DMS53 (cell line): Measurements from ENCODE around the gene TGFB2.
A peak's percentile ranks its signal among the peaks of the same experiment; 100 is the strongest.

Experiments used
- DNase-seq: peaks from one replicate; lab custom pipeline; 2025; lab: John Stamatoyannopoulos, UW

Gene TGFB2

GRCh38 chr1:218336328-218336727 lies 8.8 kb upstream of the TGFB2 start:
- peak; percentile 41 for DNase-seq

DNA sequence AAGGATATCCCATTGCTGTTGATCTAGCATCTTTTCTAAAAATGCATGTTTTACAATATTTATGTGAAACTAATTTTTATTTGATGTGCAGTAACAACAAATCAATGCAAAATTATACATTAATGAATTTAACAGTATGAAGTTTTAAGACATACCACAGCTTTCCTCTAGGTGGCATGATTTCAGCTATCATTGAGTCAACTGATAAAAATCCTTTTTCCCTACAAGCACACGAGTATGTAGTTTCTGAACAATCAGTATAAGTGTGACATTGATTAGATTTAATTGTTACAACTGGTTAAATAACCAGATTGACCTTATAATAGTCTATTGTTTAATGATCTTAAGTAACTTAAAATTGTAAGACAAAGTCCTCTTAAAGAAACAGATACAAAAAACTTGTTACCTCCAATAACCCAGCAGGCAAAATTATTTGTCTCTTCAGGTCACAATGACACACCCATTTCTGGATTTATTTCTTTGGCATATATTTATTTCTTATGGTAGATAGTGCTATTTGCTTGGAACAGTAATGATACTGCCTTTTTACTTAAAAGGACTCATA lies 5.8 kb upstream of the TGFB2 start:
- DNase-seq, result peak; percentile 73

DNA sequence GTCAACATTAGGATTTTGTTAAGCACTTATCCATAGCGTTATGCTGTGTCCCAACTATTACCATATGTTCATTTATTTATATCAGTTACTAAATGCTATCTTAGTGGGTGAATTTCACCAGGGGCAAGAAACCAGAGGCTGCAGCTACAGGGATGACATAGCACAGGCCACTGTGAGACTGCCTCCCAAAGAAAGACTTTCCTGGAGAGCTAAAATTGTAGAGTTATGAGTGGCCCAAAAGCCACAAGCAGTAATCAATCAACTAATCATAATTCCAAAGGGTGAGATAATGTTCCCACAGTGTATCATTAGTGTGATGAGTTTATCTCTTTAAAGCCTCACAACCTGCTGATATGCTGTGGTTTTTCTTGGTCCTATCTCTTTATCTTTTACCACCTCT lies 3.8 kb upstream of the TGFB2 start:
- DNase-seq, result no peak

- no peak for DNase-seq
Measured at GRCh38 chr1:218342091-218342490, 3.0 kb upstream of the TGFB2 start.

DNA sequence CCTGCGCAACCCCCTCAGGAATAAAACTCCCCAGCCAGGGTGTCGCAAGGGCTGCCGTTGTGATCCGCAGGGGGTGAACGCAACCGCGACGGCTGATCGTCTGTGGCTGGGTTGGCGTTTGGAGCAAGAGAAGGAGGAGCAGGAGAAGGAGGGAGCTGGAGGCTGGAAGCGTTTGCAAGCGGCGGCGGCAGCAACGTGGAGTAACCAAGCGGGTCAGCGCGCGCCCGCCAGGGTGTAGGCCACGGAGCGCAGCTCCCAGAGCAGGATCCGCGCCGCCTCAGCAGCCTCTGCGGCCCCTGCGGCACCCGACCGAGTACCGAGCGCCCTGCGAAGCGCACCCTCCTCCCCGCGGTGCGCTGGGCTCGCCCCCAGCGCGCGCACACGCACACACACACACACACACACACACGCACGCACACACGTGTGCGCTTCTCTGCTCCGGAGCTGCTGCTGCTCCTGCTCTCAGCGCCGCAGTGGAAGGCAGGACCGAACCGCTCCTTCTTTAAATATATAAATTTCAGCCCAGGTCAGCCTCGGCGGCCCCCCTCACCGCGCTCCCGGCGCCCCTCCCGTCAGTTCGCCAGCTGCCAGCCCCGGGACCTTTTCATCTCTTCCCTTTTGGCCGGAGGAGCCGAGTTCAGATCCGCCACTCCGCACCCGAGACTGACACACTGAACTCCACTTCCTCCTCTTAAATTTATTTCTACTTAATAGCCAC lies 696 bp downstream of the TGFB2 start:
- DNase-seq, result peak; percentile 95

DNA sequence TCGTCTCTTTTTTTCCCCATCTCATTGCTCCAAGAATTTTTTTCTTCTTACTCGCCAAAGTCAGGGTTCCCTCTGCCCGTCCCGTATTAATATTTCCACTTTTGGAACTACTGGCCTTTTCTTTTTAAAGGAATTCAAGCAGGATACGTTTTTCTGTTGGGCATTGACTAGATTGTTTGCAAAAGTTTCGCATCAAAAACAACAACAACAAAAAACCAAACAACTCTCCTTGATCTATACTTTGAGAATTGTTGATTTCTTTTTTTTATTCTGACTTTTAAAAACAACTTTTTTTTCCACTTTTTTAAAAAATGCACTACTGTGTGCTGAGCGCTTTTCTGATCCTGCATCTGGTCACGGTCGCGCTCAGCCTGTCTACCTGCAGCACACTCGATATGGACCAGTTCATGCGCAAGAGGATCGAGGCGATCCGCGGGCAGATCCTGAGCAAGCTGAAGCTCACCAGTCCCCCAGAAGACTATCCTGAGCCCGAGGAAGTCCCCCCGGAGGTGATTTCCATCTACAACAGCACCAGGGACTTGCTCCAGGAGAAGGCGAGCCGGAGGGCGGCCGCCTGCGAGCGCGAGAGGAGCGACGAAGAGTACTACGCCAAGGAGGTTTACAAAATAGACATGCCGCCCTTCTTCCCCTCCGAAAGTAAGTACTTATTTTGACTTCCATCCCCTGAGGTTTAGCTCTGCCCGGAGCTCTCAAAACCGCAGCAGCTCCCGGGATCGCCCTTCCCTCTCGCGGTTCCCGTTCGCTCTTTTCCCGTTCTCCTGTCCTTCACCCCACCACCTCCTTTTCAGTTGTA lies 1.5 kb downstream of the TGFB2 start:
- DNase-seq, result peak; percentile 68

DNA sequence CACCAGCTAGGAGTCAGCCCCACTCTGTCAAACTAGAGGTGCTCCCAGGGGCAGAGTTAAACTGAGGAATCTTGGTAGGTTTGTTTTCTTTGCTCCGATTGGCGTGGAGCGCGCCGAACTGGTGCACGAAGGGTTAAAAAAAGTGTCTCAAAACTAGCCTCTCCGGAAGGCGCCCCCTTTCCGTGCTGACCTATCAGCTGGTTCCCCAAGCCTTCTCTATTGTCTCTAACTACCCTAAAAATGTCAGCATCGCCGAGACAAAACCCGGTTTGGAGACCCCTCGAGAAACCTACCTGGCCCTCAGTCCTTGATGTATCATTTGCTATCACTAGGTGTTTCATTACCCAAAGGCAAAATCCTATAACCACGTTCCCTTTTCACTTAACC lies 2.2 kb downstream of the TGFB2 start:
- DNase-seq, result peak; percentile 72

DNA sequence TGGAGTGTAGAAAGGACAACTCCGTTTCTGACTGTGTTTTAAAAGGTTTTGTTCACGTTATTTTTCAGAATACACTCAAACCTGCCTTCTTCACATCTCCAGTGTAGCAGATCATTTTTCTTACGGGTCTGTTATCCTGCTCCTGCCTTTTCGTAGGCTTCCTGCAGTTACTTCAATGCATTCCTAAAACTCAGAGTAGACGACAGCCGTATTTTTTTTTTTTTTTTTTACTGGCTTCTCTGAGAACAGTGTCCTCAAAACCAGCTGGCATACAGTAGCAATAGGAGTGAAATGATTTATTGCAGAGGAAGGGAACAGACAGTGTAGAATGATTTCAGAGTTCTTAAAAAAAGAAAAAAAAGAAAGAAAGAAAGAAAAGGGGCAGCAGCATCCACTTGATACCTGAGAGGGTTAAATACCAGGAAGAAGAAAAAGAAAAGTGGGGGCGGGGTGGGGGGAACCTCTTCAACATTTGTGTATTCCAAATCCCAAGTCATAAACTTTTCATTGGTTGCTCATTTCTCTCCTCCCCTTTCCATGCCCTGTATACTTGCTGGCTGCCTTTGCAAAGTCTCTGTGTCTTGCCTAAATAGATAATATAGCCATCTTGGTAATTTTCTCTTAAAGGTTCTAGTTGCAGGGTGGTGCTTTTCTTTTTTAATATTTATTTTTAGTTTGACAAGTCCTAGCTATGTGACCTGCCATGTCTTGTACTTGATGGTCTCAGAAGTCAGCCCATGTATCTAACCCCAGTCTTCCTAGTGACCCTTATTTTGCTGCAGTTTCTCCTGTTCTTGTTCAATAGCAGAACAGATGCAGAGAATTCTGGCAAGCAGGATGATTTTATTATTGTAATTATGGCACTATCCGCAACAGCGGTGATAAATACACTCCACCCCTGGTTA lies 2.8 kb downstream of the TGFB2 start:
- DNase-seq, result peak; percentile 73

- peak; percentile 87 for DNase-seq
Measured at GRCh38 chr1:218348628-218349071, 3.5 kb downstream of the TGFB2 start.

GRCh38 chr1:218349348-218350034 lies 4.4 kb downstream of the TGFB2 start:
- DNase-seq, result no peak

GRCh38 chr1:218350035-218350525 lies 4.9 kb downstream of the TGFB2 start:
- DNase-seq, result no peak

DNA sequence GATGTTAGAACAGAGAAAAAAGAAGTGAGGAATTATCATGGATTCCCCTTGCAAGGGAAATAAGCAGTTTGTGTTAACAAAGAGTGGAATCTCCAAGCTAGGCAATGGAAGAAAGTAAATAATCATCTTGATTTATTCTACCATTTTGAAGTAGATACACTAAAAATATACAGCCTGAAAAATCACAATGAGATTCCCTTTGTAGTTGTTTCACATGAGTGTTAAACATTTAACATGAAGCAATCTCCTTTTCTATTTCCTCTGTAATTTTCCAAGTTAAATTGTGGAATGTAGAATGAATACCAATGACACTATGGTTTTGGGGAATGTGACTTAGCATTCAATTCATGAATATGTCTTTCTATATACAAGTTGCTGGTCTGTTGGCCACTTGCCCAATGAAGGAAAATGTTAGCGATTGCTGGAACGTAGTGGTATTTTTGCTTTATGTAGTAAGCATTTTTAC lies 5.7 kb downstream of the TGFB2 start:
- no peak for DNase-seq

DNA sequence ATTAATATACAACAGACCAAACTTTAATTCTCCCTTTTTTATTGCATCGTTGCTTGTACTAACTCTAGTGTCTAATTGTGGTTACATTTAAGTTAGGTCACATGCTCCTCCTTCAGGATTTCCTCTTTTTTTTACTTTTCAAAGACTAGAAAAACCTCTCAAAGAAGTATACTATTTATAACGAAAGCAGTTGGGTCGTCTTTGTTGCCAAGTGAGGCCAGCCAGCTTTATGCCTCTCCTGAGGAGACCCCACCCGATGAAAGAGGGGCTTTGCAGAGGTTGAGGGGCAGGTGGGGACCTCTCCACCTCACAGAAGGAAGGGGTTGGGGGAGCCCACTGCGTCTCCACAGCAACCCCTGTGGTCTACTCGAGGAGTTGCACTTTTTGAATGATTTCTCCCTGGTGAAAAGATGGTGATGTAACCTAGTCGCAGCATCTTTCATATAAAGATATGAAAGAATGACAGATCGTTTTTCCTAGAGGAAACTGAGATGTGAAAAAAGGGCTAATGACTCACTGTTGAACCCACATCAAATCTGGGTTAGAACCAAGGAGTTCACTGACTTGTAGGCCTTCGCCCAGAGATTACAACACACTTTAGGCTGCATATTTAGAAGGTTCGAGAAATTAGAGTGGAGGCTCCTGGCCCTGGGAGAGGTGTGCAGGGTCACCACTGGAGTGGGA lies 6.4 kb downstream of the TGFB2 start:
- DNase-seq, result peak; percentile 45

DNA sequence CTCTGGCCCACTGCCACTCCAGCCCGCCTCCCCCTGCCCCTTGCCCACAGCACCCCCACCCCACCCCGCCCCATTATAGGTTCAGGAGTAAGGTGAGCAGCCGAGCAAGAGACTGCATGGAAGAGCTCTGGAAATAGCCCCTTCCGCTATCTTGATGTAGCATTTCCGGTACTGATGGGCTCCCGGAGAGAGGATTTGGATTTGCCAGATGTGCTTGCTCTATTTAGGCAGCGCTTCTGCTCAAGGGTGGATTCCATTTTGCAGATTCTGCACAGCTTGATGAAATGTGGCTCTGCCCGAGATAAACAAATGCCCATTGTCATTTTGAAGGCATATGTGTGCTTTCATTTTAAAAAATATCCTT lies 6.9 kb downstream of the TGFB2 start:
- DNase-seq, result no peak

DNA sequence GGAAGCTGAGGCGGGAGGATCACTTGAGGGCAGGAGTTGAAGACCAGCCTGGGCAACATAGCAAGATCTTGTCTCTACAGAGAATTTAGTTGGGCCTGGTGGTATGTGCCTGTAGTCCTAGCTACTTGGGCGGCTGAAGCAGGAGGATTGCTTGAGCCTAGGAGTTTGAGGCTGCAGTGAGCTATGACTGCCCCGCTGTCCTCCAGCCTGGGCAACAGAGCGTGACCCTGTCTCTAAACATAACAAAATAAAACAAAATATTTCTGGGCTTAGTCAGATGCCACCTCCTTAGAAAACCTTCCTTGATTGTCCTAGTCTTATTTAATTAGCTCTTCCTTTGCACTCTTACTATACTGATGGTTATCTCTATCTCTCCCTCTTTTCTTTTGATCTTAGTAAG lies 8.5 kb downstream of the TGFB2 start:
- DNase-seq, result no peak

DNA sequence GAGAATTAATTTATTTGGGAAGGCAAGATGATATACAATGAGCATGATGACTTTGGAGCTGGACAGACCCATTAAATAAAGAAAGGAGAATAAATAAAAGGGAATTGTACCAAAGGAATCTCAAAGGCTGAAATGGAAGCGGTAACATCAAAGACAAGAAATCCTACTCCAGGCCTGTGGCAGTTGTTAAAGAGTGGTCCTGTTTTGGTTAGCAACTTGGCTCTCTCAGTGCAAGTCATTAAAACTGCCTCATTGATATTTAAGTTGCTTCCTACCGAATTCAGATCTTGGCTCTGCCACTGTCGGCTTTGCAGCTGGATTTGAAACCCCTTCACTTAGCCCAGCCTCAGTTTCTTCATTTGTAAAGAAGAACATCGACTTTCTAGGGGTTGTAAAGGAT lies 10.1 kb downstream of the TGFB2 start:
- DNase-seq, result no peak

- no peak for DNase-seq
Measured at GRCh38 chr1:218357211-218357892, 12.2 kb downstream of the TGFB2 start.

GRCh38 chr1:218357893-218358232 lies 12.7 kb downstream of the TGFB2 start:
- no peak for DNase-seq

- DNase-seq, result peak; percentile 69
Measured at GRCh38 chr1:218361298-218362065, 16.3 kb downstream of the TGFB2 start.
